ENCODE results near the gene SPOP.

SPOP gene

DNA sequence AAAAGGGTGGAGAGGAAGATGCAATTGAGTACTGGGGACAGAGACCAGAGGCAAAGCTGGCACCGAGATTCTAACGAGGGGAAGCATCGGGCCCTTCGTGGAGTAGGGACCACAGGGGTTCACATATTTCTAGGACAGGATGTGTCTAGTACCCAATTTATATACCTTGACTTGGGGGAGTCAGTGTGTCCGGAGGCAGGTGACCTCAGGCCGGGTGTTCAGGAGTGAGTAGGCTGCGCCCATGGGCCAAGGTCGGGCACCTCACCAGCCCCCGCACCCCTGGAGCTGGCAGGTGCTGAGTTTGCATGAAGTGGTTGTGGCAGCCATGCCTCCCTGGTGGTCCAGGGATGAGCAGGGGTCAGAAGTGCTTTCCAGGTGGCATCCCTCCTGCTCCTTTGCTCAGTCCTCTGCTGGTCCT, 110.8 kb downstream of the SPOP start:
- TF ChIP-seq POLR2AphosphoS5 (IDR thresholded peaks at IDR 0.05; ENCODE audit: low read depth, low read length): no peak
- TF ChIP-seq, protein P1, sequence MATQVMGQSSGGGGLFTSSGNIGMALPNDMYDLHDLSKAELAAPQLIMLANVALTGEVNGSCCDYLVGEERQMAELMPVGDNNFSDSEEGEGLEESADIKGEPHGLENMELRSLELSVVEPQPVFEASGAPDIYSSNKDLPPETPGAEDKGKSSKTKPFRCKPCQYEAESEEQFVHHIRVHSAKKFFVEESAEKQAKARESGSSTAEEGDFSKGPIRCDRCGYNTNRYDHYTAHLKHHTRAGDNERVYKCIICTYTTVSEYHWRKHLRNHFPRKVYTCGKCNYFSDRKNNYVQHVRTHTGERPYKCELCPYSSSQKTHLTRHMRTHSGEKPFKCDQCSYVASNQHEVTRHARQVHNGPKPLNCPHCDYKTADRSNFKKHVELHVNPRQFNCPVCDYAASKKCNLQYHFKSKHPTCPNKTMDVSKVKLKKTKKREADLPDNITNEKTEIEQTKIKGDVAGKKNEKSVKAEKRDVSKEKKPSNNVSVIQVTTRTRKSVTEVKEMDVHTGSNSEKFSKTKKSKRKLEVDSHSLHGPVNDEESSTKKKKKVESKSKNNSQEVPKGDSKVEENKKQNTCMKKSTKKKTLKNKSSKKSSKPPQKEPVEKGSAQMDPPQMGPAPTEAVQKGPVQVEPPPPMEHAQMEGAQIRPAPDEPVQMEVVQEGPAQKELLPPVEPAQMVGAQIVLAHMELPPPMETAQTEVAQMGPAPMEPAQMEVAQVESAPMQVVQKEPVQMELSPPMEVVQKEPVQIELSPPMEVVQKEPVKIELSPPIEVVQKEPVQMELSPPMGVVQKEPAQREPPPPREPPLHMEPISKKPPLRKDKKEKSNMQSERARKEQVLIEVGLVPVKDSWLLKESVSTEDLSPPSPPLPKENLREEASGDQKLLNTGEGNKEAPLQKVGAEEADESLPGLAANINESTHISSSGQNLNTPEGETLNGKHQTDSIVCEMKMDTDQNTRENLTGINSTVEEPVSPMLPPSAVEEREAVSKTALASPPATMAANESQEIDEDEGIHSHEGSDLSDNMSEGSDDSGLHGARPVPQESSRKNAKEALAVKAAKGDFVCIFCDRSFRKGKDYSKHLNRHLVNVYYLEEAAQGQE (IDR thresholded peaks at IDR 0.05; ENCODE audit: insufficient read depth in 1 of 2, low read depth in 2 of 2, low read length in 2 of 2): no peak
- no peak for TF ChIP-seq SIN3A (IDR thresholded peaks at IDR 0.05; ENCODE audit: borderline replicate concordance, insufficient read depth, low read length)
- no peak for TF ChIP-seq TAF1 (IDR thresholded peaks at IDR 0.05; ENCODE audit: borderline replicate concordance, insufficient read depth, low read length)
- TF ChIP-seq FOXP2 (optimal IDR thresholded peaks at IDR 0.05; ENCODE audit: borderline replicate concordance, extremely low read depth, extremely low read length, insufficient read depth): no peak

DNA sequence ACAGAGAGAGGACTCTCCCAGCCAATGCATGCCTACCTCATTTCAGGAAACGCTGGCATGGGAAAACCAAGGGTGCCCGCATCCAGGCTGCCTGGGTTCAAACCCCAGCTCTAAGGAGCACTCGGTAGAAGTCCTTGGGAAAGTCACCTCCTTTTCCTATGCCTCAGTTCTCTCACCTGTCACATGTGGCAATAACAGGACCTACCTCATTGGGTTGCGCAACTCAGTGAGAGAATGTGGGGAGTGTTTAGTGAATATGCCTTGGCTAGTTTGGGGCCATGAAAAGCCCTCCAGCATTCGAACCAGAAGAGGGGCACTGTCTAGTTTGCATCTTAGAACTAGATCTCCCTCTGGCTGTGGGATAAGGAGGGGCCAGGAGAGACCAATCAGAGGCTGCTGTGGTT, 111.2 kb downstream of the SPOP start:
- TF ChIP-seq, protein P1 (IDR thresholded peaks at IDR 0.05; ENCODE audit: insufficient read depth in 1 of 2, low read depth in 2 of 2, low read length in 2 of 2): no peak
- no peak for TF ChIP-seq POLR2AphosphoS5 (IDR thresholded peaks at IDR 0.05; ENCODE audit: low read depth, low read length)
- no peak for TF ChIP-seq TAF1 (IDR thresholded peaks at IDR 0.05; ENCODE audit: borderline replicate concordance, insufficient read depth, low read length)
- TF ChIP-seq SIN3A (IDR thresholded peaks at IDR 0.05; ENCODE audit: borderline replicate concordance, insufficient read depth, low read length): no peak
- no peak for TF ChIP-seq FOXP2 (optimal IDR thresholded peaks at IDR 0.05; ENCODE audit: borderline replicate concordance, extremely low read depth, extremely low read length, insufficient read depth)

DNA sequence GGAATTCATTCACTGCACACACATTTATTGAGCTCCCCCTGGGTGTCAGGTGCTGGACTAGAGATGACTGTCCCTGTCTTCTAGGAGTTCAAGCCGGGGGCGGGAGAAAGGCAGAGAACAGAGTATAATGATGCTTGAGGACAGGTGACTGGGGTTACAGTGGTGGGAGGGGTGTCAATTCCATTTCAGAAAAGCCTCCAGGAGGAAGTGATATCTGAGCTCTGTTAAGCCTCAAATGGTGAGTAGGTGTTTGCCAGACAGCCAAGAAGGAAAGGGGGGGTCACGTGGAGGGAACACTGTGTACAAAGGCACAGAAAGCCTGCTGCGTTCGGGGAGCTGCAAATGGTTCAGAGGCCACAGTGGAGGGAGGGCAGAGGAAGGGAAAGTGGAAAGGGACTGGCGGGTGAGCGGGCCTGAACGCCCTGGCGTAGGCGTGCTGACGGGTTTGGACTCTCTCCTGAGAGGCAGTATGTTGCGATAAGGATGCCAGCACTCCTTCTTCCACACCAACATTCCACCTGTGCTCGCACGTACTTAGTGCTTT, 111.9 kb downstream of the SPOP start:
- TF ChIP-seq, protein P1 (IDR thresholded peaks at IDR 0.05; ENCODE audit: insufficient read depth in 1 of 2, low read depth in 2 of 2, low read length in 2 of 2): no peak
- TF ChIP-seq POLR2AphosphoS5 (IDR thresholded peaks at IDR 0.05; ENCODE audit: low read depth, low read length) (no peak), TAF1 (IDR thresholded peaks at IDR 0.05; ENCODE audit: borderline replicate concordance, insufficient read depth, low read length) (no peak), FOXP2 (optimal IDR thresholded peaks at IDR 0.05; ENCODE audit: borderline replicate concordance, extremely low read depth, extremely low read length, insufficient read depth) (no peak), SIN3A (IDR thresholded peaks at IDR 0.05; ENCODE audit: borderline replicate concordance, insufficient read depth, low read length) (no peak)

DNA sequence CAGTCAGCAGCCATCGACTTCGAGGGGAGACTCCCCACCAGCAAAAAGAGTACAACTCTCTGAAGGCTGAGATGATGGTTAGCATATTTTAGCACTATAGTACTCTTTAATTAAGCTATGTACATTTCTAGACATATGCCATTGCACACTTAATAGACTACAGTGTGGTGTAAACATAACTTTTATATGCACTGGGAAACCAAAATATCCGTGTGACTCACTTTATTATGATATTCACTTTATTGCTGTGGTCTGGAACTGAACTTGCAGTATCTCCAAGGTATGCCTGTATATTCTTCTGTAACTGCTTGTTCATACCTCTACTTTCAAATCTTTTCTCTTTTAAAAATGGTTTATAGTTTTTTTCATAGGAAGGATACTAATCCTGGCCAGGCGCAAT, 113.3 kb downstream of the SPOP start:
- no peak for TF ChIP-seq POLR2AphosphoS5 (IDR thresholded peaks at IDR 0.05; ENCODE audit: low read depth, low read length)
- no peak for TF ChIP-seq SIN3A (IDR thresholded peaks at IDR 0.05; ENCODE audit: borderline replicate concordance, insufficient read depth, low read length)
- no peak for TF ChIP-seq TAF1 (IDR thresholded peaks at IDR 0.05; ENCODE audit: borderline replicate concordance, insufficient read depth, low read length)
- TF ChIP-seq FOXP2 (optimal IDR thresholded peaks at IDR 0.05; ENCODE audit: borderline replicate concordance, extremely low read depth, extremely low read length, insufficient read depth): no peak
- TF ChIP-seq, protein P1 (IDR thresholded peaks at IDR 0.05; ENCODE audit: insufficient read depth in 1 of 2, low read depth in 2 of 2, low read length in 2 of 2): no peak
